ENCODE results near the gene GALNT9.

DNA sequence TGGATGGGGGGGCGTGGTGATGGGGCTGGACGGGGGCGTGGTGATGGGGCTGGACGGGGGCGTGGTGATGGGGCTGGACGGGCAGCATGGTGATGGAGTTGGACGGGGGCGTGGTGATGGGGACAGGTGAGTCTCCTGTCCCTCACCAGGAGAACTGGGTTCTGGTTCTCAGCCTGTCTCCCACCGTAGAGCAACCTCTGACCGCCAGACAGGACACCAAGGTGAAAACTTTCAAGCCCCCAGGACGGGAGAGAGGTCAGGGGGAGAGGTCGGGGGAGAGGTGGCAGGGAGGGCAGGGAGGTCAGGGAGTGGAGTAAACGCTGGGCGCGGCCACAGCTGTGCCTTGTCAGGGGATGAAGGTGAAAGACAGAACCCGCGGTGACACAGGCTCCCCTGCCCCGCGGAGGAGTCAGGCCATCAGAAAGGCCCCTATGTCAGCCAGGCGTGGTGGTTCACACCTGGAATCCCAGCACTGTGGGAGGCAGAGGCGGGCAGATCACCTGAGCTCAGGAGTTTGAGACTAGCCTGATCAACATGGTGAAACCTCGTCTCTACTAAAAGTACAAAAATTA is 84.6 kb downstream of the GALNT9 start:
- TF ChIP-seq, protein P1, sequence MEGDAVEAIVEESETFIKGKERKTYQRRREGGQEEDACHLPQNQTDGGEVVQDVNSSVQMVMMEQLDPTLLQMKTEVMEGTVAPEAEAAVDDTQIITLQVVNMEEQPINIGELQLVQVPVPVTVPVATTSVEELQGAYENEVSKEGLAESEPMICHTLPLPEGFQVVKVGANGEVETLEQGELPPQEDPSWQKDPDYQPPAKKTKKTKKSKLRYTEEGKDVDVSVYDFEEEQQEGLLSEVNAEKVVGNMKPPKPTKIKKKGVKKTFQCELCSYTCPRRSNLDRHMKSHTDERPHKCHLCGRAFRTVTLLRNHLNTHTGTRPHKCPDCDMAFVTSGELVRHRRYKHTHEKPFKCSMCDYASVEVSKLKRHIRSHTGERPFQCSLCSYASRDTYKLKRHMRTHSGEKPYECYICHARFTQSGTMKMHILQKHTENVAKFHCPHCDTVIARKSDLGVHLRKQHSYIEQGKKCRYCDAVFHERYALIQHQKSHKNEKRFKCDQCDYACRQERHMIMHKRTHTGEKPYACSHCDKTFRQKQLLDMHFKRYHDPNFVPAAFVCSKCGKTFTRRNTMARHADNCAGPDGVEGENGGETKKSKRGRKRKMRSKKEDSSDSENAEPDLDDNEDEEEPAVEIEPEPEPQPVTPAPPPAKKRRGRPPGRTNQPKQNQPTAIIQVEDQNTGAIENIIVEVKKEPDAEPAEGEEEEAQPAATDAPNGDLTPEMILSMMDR (IDR thresholded peaks at IDR 0.05): no peak
- TF ChIP-seq POLR2A (IDR thresholded peaks at IDR 0.05) (no peak), POLR2AphosphoS5 (IDR thresholded peaks at IDR 0.05) (no peak)

Data from prostate gland (tissue), 2 donors.